Neutrophil (primary cell): ENCODE measurements around the gene CDK2.

Experiments
- H3K27ac ChIP-seq: fragments of 200-600 bp; sonication (generic); 2 replicates; pipeline ENCODE4 v1.5.1; 2016; ENCODE audit warnings: mild to moderate bottlenecking, moderate library complexity
- H3K27me3 ChIP-seq: fragments of 200-600 bp; sonication (generic); 2 replicates; pipeline ENCODE4 v1.6.0; 2016; ENCODE audit warnings: mild to moderate bottlenecking
- H3K36me3 ChIP-seq: fragments of 200-600 bp; sonication (generic); 2 replicates; pipeline ENCODE4 v1.5.1; 2017
- H3K4me1 ChIP-seq, 2 experiments: fragments of 200-600 bp in 1 of 2; sonication (generic) in 1 of 2; 1 replicate in 1 of 2; 2 replicates in 1 of 2; pipeline versions ENCODE4 v1.5.1 to v1.6.1; 2013 to 2016; ENCODE audit warnings: low read depth in 1 of 2, low read length in 1 of 2, mild to moderate bottlenecking in 1 of 2, moderate library complexity in 1 of 2; ENCODE audit not compliant: control insufficient read depth in 1 of 2, insufficient read depth in 1 of 2
- H3K4me3 ChIP-seq, 2 experiments: fragments of 200-600 bp in 1 of 2; sonication (generic) in 1 of 2; 1 replicate in 1 of 2; 2 replicates in 1 of 2; pipeline ENCODE4 v1.5.1; 2013 to 2016; ENCODE audit warnings: low read depth in 1 of 2, low read length in 1 of 2, mild to moderate bottlenecking in 1 of 2, moderate library complexity in 1 of 2
- H3K9me3 ChIP-seq: fragments of 200-600 bp; sonication (generic); 2 replicates; pipeline ENCODE4 v1.5.1; 2016
- TF ChIP-seq, protein P1 (sequence below): fragments of 200-600 bp; sonication (generic); IDR thresholded peaks from 2 replicates; pipeline ENCODE4 v1.5.1; 2016; ENCODE audit warnings: antibody characterized with exemption

Gene CDK2

GRCh38 chr12:55931780-55932550, 34.7 kb upstream of the CDK2 start:
- TF ChIP-seq, protein P1, sequence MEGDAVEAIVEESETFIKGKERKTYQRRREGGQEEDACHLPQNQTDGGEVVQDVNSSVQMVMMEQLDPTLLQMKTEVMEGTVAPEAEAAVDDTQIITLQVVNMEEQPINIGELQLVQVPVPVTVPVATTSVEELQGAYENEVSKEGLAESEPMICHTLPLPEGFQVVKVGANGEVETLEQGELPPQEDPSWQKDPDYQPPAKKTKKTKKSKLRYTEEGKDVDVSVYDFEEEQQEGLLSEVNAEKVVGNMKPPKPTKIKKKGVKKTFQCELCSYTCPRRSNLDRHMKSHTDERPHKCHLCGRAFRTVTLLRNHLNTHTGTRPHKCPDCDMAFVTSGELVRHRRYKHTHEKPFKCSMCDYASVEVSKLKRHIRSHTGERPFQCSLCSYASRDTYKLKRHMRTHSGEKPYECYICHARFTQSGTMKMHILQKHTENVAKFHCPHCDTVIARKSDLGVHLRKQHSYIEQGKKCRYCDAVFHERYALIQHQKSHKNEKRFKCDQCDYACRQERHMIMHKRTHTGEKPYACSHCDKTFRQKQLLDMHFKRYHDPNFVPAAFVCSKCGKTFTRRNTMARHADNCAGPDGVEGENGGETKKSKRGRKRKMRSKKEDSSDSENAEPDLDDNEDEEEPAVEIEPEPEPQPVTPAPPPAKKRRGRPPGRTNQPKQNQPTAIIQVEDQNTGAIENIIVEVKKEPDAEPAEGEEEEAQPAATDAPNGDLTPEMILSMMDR = no peak
- Histone ChIP-seq H3K4me3 (peak overlapping the region; percentile 76 to 86), H3K27ac (peak overlapping the region; percentile 95), H3K4me1 (peaks cover 63 to 64% of the 10 kb centered on the region in 2 experiments), H3K36me3 (peaks cover 7% of the 10 kb centered on the region), H3K27me3 (no peaks in the 10 kb centered on the region), H3K9me3 (no peaks in the 10 kb centered on the region)

DNA sequence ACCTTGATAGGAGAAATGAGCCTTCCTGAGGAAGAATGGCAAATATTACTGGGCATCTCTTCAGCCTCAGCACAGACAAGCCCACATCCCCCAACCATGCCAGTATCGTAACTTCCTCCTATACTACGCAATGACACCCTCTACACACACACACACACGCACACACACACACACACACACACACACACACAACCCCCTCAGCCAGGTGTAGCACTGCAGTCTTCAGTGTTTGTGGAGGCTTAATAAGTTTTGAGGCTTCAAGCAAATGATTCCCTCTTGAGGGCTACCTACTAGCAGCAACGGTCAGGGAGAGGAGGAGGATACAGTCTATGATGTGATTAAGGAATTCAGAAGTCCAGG, 34.1 kb upstream of the CDK2 start:
- Histone ChIP-seq H3K4me1 (peaks cover 63 to 64% of the 10 kb centered on the region in 2 experiments), H3K4me3 (peak overlapping the region; percentile 76 to 86), H3K9me3 (no peaks in the 10 kb centered on the region), H3K27ac (peak overlapping the region; percentile 95), H3K36me3 (peaks cover 13% of the 10 kb centered on the region), H3K27me3 (no peaks in the 10 kb centered on the region)
- TF ChIP-seq, protein P1 = no peak

DNA sequence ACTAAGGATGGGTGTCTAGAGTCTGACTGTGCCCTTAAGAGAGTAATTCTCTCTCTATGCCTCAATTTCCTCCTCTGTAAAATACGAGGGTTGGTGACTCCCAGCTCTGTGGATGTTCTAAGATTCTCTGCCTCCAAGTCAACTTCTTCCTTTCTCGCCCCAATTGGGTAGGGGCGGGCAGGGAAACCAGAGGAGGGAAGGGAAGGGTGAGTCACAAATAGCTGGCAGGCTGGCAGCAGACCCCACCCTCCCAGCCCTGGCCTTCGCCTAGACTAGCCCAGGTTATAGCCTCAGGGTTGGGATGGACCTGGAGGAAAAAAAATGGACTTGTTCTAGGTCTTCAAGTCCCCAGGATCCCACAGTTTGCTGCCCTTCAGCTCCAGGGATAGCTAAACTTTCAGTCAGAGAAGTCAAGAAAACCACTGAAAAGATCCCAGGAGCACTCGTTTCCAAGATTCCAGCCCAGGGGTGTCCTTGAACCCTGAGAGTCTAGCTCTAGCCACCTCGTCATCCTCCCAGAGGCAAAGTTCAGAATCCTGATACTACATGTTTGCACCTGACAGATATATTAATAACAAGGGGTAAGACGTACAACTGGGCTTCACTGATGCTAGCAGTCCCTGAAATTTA, 33.3 kb upstream of the CDK2 start:
- Histone ChIP-seq H3K27me3 (no peaks in the 10 kb centered on the region), H3K9me3 (no peaks in the 10 kb centered on the region), H3K27ac (peak overlapping the region; percentile 95), H3K36me3 (peaks cover 20% of the 10 kb centered on the region), H3K4me3 (peak overlapping the region; percentile 76 to 86), H3K4me1 (peaks cover 57% of the 10 kb centered on the region in 2 experiments)
- TF ChIP-seq, protein P1 = no peak

GRCh38 chr12:55933799-55934742, 32.6 kb upstream of the CDK2 start:
- TF ChIP-seq, protein P1 = no peak
- Histone ChIP-seq H3K27ac (peak overlapping the region; percentile 95), H3K27me3 (no peaks in the 10 kb centered on the region), H3K36me3 (peaks cover 28% of the 10 kb centered on the region), H3K9me3 (no peaks in the 10 kb centered on the region), H3K4me3 (no peak overlapping the region), H3K4me1 (peaks cover 50% of the 10 kb centered on the region in 2 experiments)

DNA sequence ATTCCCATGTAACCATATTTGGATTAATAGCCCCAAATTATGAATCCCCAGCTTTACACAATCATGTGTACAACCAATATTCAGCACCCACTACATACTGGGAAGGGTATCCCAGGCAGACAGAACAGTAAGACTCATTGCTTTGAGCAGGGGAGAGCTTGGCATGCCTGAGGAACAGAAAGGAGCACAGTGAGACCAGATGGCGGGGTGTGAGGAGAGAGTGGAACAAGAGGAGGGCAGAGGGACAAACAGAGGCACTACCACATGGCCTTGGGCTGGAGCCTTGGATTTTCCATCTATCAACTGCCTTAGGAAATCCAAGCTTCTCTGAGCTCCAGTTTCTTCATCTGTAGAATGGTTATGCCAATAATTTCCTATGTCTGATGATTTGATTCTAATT, 31.9 kb upstream of the CDK2 start:
- H3K27ac ChIP-seq = peak overlapping the region; percentile 95
- no peak overlapping the region for H3K4me3 ChIP-seq
- H3K9me3 ChIP-seq = no peaks in the 10 kb centered on the region
- H3K4me1 ChIP-seq = peaks cover 43% of the 10 kb centered on the region in 2 experiments
- TF ChIP-seq, protein P1 = no peak
- peaks cover 35% of the 10 kb centered on the region for H3K36me3 ChIP-seq
- H3K27me3 ChIP-seq = no peaks in the 10 kb centered on the region
